NK-92 (cell line): ENCODE data around the gene HPCA.

Source experiments
- DNase-seq: peaks from one replicate; lab custom pipeline; 2025; ENCODE audit not compliant: unreplicated experiment; lab: John Stamatoyannopoulos, UW

HPCA gene

GRCh38 chr1:32888677-32889420 is 2.6 kb downstream of the HPCA start:
- no peak for DNase-seq

DNA sequence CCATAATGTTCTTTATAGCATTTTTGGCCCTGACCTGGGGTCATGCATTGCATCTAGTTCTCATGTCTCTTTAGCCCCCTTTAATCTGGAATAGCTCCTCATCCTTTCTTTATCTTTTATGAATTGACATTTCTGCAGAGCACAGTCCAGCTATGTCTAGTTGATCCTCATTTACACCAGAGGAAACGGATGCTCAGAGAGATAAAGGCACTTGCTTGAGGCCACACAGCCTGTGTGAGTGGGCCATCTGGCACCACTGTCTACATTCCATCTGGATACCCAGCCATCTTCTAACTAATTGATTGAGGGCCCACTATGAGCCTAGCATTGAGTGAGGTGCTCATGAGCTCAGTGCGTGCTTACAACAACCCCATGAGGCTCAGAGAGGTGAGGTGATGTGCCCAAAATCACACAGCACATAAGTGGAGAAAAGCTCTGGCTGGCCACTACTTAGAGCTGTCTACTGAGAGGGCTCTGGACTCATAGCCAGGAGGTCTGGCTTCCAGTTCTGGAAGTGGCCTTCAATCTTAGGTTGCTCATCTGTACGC is 3.5 kb downstream of the HPCA start:
- no peak for DNase-seq

DNA sequence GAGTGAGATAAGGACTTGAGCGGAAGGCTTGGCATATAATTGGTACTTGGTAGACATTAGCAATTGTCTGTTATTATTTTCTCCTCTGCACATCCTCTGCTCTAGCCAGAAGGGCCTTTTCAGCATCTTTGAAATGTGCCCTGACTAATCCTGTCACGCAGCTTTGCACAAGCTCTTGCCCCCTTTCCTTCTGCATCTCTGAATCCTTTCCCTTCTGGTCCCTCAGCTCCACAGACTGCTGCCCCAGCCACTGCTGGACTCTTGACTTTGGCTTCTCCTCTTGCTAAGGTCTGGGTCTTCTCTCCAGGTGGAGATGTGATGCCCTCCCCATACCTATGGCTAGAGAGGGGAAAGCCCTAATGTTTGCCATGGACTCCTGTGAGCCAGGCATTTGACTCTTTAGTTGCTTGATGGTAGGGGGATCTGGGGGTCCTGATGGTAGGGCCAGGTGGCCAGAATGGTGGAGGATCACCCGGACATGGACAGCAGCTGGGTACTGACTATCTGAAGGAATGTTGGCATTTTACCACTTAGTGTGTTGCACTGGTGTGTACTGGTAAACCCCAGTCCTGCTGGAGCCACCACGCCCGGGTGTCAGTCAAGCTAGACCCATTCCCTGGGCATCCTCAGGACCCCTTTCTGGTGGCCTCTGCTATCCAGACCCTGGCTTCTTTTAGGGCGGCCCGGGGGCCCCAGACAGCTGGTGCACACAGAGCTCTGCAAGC is 4.4 kb downstream of the HPCA start:
- no peak for DNase-seq

GRCh38 chr1:32891241-32891570 is 4.9 kb downstream of the HPCA start:
- no peak for DNase-seq

DNA sequence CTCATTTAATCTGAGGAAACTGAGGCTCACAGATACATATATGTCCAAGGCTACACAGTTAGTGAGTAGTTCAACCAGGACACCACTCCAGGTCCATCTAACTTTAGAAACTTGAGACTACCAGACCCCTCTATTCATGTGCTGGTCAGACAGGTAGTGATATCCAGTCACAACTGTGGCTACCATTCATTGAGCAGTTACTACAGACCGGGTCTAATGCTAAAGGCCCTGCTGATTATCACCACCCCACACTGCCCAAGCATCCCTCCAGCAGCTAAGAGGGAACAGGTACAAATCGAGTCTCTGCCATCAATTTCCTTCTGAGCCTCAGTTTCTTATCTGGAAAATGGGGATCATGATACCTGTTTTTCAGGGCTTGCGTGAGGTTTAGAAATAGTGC is 5.3 kb downstream of the HPCA start:
- no peak for DNase-seq

DNA sequence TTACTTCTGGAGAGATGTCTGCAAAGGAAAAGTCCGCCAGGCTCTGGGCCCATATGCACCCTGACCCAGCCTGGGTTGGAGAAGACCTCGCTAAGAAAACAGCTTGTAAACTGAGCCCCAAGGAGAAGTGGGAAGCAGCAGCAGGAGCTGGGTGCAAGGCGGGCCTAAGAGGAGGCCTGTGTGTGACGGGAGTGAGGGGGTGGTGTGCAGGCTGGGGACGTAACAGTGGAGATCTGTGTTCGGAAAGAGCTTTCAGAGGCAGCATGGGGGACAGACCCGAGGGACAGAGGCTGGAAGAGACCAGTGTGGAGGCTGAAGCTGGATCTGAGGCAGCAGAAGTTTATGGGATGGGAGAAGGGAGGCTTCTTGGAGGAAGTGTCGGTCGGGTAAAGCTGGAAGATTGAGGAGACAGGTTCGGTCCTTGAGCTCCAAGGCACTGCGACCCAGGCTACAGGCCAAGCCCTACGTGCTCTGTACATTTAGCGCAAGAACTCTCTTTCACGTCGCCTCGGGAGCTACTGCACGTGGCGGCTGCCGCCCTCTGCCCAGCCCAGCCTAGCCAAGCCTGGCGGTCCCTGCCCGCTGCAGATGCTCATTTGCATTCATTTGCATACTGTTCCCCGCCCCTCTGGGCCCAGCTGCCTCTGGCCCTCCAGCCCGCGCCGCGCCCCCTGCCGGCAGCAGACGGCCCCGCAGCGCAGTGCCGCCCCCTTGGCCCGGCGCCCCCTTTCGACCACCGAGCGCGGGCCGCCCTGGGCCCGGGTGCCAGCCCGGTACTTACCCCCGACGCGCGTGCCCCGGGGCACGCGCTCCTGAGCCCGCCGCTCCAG is 6.3 kb downstream of the HPCA start:
- DNase-seq, result no peak

- no peak for DNase-seq
These were observed 7.1 kb downstream of the HPCA start for GRCh38 chr1:32893198-32894018.

GRCh38 chr1:32894019-32894600 is 7.8 kb downstream of the HPCA start:
- DNase-seq, result no peak

- no peak for DNase-seq
These were observed 8.4 kb downstream of the HPCA start for GRCh38 chr1:32894681-32895080.

- no peak for DNase-seq
These were observed 9.3 kb downstream of the HPCA start for GRCh38 chr1:32895325-32896215.

GRCh38 chr1:32896451-32896850 is 10.2 kb downstream of the HPCA start:
- DNase-seq, result no peak

- no peak for DNase-seq
These were observed 11.1 kb downstream of the HPCA start for GRCh38 chr1:32897082-32898049.

GRCh38 chr1:32898056-32898455 is 11.8 kb downstream of the HPCA start:
- no peak for DNase-seq

DNA sequence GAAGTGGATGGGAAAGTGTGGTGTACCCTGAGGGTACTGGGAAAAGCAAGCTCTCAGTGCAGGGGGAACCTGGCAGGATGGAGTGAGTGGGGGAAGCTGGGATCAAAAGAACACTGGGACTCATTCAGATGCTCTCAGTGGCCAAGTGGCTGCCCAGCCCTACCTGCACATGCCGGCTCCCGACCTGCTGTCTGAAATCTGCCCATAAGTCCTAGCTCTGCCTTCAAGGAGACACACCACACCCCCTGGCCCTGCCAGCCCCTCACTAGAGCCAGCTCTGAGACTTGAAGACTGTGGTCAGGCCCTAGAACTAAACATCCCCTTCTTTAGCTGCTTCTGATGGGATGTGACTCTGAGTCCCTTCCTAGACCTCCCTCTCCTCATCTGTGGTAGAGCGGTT is 12.7 kb downstream of the HPCA start:
- DNase-seq, result no peak

- no peak for DNase-seq
These were observed 13.4 kb downstream of the HPCA start for GRCh38 chr1:32899586-32900296.

- DNase-seq, result no peak
These were observed 14.2 kb downstream of the HPCA start for GRCh38 chr1:32900371-32900955.
